Activated naive CD4-positive, alpha-beta T cell treated with anti-CD3 and anti-CD28 coated beads, Interleukin-2, amount 50 U/mL, for 72 hours (primary cell): ENCODE measurements around the gene EEIG1. TPM values are rescaled to one million over a fixed set of nuclear protein-coding genes. Genes with fewer than 3 reads are reported as not detected.

ENCODE experiments used
- ATAC-seq, 2 donors: fragments of 150-1000 bp; cut with Tn5 transposase; 2 replicates each; pipeline ENCODE4 v1.10.0; 2021; ENCODE audit warnings: mild to moderate bottlenecking in 2 of 2, moderate library complexity in 2 of 2
- DNase-seq, 2 donors: peaks; one replicate each; pipeline ENCODE4 v3.0.0; 2021 to 2022; ENCODE audit warnings: low spot score in 2 of 2
- H3K27ac Mint-ChIP-seq, 2 donors: one replicate each; pipeline ENCODE4 v1.8.0; 2022; ENCODE audit warnings: mild to moderate bottlenecking in 2 of 2, mixed read lengths in 2 of 2
- H3K36me3 Mint-ChIP-seq, 2 donors: one replicate each; pipeline ENCODE4 v1.8.0; 2022; ENCODE audit warnings: mixed read lengths in 2 of 2
- H3K9me3 Mint-ChIP-seq, 2 donors: one replicate each; pipeline ENCODE4 v1.8.0; 2022; ENCODE audit warnings: mixed read lengths in 2 of 2
- total RNA-seq, 2 donors: library from RNA; stranded (reverse); gene quantifications; one replicate each; pipeline ENCODE4 v1.2.3, GENCODE V29; 2022

Gene EEIG1
- total RNA-seq, 2 donors from 2014 or later, result 63.1 to 96.5 TPM

DNA sequence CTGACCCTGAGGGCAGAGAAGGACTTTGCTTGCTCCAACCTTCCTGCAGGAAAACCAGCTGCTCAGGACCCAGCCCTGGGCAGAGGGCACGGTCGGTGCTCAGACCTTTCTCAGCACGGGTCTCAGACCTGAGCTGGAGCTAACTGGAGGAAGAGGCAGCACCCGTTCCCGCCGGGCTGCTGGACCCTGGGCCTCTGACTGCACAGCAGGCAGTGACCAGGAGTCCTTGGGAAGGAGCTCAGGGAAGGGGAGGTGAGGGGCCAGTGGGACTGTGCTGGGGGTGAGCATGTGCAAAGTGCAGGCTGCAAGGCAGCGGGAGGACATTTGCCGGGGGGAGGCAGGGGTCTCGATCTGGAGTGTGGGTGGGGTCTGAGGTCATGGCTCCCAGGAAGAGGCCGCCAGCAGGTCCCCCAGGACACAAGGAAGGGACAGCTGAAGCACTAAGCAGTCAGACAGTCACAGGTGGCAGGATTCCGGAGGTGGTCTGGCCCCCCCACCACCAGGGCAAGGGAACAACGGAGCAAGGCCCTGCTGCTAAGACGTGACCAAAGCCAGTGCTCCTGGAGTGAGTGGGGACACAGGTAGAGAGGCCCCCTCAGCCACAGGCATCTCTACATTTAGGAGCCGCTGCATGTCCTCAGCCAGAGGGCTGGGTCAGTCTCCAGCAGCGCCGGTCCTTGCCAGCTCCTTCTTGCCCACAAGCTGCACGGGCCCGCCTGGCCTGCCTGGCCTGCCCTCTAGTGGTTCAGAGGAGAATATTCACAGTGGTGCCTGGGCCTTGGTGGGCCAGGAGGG lies 38.4 kb downstream of the EEIG1 start:
- ATAC-seq (peak; percentile 39 to 48), DNase-seq (peak in 1 of 2 donors; percentile 68)
- Mint-ChIP-seq H3K9me3 (no peaks in the 10 kb centered on the region), H3K27ac (peak overlapping the region; percentile 10 to 57), H3K36me3 (peaks cover 0 to 2% of the 10 kb centered on the region in 2 donors)

- ATAC-seq, result no peak
- DNase-seq, result no peak
- Mint-ChIP-seq H3K36me3 (peaks cover 0 to 7% of the 10 kb centered on the region in 2 donors), H3K27ac (peak overlapping the region in 1 of 2 donors; percentile 57), H3K9me3 (no peaks in the 10 kb centered on the region)
Measured at GRCh38 chr9:127941961-127942215, 38.9 kb downstream of the EEIG1 start.

GRCh38 chr9:127941062-127941960 lies 39.5 kb downstream of the EEIG1 start:
- ATAC-seq (no peak), DNase-seq (no peak)
- H3K36me3 Mint-ChIP-seq, result peaks cover 2 to 13% of the 10 kb centered on the region in 2 donors
- no peaks in the 10 kb centered on the region for H3K9me3 Mint-ChIP-seq
- H3K27ac Mint-ChIP-seq, result peak overlapping the region in 1 of 2 donors; percentile 57

GRCh38 chr9:127940593-127940992 lies 40.2 kb downstream of the EEIG1 start:
- Mint-ChIP-seq H3K9me3 (no peaks in the 10 kb centered on the region), H3K36me3 (peaks cover 7 to 19% of the 10 kb centered on the region in 2 donors), H3K27ac (peak overlapping the region in 1 of 2 donors; percentile 57)
- ATAC-seq, result no peak
- DNase-seq, result no peak

DNA sequence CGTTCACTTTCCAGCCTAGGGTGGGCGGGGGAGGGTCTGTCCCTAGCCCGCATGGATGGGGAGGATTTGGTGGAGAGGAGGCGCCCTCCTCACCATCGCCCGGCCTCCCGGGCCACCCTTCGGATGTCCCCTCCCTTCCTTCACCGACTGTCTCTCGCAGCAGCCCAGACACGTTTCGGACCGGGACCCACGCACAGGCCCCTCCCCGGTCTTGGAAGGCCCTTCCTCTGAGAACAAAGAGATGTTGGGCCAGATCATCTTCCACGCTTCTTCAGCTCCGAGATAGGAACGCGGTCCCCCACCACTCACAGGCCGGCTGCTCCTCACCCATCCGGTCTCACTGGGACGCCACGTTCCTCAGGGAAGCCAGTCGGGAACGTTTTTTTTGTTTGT lies 42.5 kb downstream of the EEIG1 start:
- Mint-ChIP-seq H3K27ac (peak overlapping the region; percentile 22 to 95), H3K9me3 (no peaks in the 10 kb centered on the region), H3K36me3 (peaks cover 7 to 19% of the 10 kb centered on the region in 2 donors)
- DNase-seq (no peak), ATAC-seq (no peak)

GRCh38 chr9:127937388-127938297 lies 43.1 kb downstream of the EEIG1 start, which contains the start of gene DPM2:
Gene DPM2, minus strand, starts transcription at chr9:127937854. Its CDS starts 34 bp downstream, at chr9:127937820.
- Mint-ChIP-seq H3K9me3 (no peaks in the 10 kb centered on the region), H3K36me3 (peaks cover 7 to 19% of the 10 kb centered on the region in 2 donors), H3K27ac (peak within 1 kb of the TSS; percentile 95 to 97)
- ATAC-seq (peak; percentile 94), DNase-seq (peak; percentile 85 to 87)

DNA sequence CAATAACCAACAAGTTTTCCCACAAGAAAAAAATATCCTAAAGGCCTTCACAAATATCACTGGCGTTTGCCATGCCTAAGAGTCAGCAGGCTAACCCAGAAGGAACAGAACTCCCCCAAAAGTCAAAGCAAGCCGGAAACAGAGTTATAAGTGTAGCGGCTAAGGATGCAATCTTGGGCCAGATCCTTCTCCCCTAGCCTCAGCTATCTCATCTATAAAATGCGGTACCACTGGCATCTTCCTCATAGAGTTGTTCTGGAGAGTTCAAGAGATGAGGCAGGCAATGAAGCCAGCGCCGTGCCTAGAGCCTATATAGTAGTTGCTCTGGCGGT lies 43.8 kb downstream of the EEIG1 start:
- Mint-ChIP-seq H3K36me3 (peaks cover 7 to 19% of the 10 kb centered on the region in 2 donors), H3K27ac (peak overlapping the region; percentile 95 to 97), H3K9me3 (no peaks in the 10 kb centered on the region)
- DNase-seq (no peak), ATAC-seq (no peak)

DNA sequence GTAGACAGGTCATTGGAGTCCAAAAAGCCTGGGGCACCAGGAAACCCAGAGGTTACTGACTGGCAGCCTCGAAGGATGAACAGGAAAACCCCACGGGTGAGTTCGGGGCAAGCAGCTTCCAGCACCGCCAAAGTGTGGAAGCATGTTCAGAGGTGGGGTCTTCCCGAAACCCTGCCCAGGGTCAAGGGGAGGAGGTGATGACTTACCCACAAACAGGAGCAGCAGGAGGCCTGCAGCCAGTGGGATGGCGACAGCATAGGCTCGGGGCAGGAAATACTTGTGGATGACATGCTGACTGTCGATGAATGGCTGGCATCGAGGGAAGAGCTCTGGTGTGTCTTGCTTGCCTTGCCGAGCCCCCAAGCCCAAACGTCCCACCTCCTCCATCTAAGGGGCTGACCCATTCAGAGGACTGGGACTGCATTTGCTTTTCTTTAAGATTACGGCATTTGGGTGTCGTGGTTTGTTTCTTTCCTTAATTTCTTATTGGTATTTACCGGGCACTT lies 44.4 kb downstream of the EEIG1 start:
- H3K36me3 Mint-ChIP-seq, result peaks cover 7 to 19% of the 10 kb centered on the region in 2 donors
- ATAC-seq, result no peak
- no peaks in the 10 kb centered on the region for H3K9me3 Mint-ChIP-seq
- DNase-seq, result no peak
- H3K27ac Mint-ChIP-seq, result peak overlapping the region; percentile 95 to 97

- DNase-seq, result no peak
- Mint-ChIP-seq H3K9me3 (no peaks in the 10 kb centered on the region), H3K27ac (peak overlapping the region; percentile 95 to 97), H3K36me3 (peaks cover 7 to 19% of the 10 kb centered on the region in 2 donors)
- ATAC-seq, result peak in 1 of 2 donors; percentile 27
Measured at GRCh38 chr9:127935765-127936221, 45.0 kb downstream of the EEIG1 start.

DNA sequence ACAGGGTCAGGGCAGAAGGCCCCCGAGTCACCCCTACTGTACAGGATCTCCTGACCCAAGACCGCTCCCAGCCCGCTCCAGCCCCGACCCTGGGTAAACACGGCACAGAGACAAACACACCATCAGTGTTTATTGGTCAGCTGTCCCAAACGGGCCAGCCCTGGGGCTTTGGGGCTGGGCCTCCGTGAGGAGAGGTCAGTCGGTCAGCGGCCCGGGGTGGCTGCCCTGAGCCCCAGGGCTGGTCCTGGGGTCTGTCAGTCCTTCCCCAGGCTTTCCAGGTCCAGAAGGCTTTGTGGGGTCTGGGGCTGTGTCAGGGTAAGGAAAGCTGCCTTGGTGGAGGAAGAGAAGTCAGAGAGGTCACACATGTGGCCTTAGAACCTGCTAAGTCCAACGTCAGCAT lies 45.8 kb downstream of the EEIG1 start:
- no peaks in the 10 kb centered on the region for H3K9me3 Mint-ChIP-seq
- peak overlapping the region in 1 of 2 donors; percentile 94 for H3K27ac Mint-ChIP-seq
- H3K36me3 Mint-ChIP-seq, result peaks cover 7 to 19% of the 10 kb centered on the region in 2 donors
- no peak for DNase-seq
- no peak for ATAC-seq

GRCh38 chr9:127934248-127934647 lies 46.5 kb downstream of the EEIG1 start:
- DNase-seq (no peak), ATAC-seq (no peak)
- H3K9me3 Mint-ChIP-seq, result no peaks in the 10 kb centered on the region
- peaks cover 7 to 19% of the 10 kb centered on the region in 2 donors for H3K36me3 Mint-ChIP-seq
- H3K27ac Mint-ChIP-seq, result peak overlapping the region; percentile 23 to 94

- H3K27ac Mint-ChIP-seq, result peak overlapping the region; percentile 28 to 74
- no peaks in the 10 kb centered on the region for H3K9me3 Mint-ChIP-seq
- peak; percentile 18 to 42 for ATAC-seq
- peaks cover 6% of the 10 kb centered on the region in 2 donors for H3K36me3 Mint-ChIP-seq
- DNase-seq, result no peak
Measured at GRCh38 chr9:127931092-127931881, 49.5 kb downstream of the EEIG1 start.
